HL-60/S4 treated with phorbol 12-myristate 13-acetate at 8.2 ng/mL for 4 days and 3 days (cell line): ENCODE results near the gene TNRC6B.
"Not testable (repeated sequence)": the region's sequence is repeated elsewhere in the genome, so short reads cannot be mapped to it uniquely, and the experiment has no call there.

Source experiments
- in situ Hi-C: fragments of 300-500 bp; cut with MboI; formaldehyde crosslinking; loops from 2 replicates; pipeline ENCODE4 v1.15.0; 2022; ENCODE audit warnings: low sequenced_read_pairs

The TNRC6B gene

DNA sequence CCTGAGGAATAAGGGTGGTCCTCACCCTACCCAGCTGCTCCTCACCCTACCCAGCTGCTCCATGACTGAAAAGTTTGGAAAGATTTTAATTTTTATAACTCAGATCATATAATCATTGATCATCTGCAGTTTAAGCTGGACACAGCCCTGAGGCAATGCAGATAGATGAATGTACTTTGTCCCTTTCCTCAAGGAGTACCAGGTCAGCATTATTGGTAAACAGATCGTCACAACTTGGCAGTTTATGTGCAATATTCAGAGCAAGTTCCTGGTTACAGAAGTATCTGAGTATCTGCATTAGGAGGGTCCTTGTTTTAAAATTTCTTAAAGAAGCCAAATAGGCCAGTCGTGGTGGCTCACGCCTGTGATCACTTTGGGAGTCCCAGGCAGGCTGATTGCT lies 3.6 kb downstream of the TNRC6B start:
- in situ Hi-C loops: no loop called here

DNA sequence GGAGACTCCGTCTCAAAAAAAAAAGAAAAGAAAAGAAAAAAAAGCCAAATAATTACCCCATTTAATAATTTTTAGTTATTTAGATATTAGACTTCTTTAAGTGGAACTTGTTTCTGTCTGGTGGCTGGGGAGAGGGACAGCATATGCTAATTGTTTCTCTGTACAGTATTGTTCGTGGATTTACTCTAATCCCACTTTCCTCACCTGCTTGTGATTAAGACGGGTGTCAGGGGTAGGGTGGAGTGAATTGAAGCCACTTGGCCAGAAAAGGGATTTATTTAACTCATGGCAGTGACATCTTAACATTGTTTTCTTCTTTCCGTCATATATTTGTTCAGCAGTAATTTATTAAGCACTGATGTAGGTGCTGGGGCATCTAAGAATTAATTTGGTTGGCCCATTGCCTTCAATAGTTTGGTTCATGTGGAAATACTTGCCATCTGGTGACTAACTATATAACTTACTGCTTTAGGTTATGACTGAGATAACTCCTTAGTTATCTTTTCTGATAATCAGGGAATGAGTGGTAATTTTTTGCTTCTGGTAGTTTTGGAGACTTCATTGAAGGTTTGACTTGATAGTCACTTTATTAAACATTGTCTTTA lies 4.6 kb downstream of the TNRC6B start:
- in situ Hi-C loops: no loop called here

DNA sequence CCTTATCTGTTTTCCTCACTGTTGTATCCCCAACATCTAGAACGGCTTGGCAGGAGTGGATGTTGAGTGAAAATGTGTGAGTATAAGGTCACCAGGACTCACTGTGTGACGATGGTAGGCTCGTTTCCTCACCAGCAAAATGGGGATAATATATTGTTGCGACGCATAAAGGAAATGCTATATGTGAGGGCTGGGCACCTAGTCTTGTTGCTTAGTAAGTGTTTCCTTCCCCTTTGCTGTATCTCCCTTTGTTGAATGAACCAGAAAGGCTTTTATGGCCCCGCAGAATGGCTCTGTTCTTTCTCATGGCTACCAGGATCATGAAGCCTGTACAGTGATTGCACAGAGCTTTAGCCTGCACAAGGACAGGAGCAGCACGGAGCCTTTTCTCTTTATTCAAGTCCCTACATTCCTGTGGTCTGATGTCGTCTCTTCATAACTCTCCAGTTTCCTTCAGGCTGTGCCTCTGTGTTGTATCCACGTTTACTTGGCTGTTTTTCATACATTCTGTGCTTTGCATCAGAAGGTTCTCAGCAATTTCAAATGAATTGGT lies 5.4 kb downstream of the TNRC6B start:
- in situ Hi-C loops: no loop called here

DNA sequence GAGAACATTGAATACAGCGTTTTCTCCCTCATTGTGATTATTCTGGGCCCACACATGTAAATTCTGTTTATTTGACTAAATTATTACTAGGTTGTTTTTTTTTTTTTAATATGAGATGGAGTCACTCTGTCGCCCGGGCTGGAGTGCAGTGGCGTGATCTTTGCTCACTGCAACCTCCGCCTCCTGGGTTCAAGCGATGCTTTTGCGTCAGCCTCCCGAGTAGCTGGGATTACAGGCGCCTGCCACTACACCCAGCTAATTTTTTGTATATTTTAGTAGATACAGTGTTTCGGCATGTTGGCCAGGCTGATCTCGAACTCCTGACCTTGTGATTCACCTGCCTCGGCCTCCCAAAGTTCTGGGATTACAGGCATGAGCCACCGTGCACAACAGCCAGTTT lies 5.9 kb downstream of the TNRC6B start:
- in situ Hi-C loops: not testable (repeated sequence)

DNA sequence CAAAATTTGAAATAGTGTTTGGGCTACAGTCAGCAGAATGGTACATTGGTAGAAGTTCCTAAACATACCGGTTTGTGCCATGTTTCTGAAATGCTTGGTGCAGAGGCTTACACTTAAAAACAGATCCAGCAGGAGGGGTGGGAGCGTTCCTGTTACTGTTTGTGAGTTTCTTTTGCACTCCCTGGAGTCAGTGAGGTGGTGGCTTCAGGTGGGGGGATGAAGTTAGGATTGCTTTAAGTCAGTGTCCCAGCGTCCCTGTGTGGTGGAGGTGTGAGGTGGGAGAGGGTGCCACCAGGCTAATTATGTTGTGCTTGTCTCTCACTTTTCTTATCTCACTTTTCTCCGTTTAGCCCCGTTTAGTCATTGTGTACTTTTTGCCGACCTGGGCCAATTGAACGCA lies 9.7 kb downstream of the TNRC6B start:
- in situ Hi-C loops: no loop called here

DNA sequence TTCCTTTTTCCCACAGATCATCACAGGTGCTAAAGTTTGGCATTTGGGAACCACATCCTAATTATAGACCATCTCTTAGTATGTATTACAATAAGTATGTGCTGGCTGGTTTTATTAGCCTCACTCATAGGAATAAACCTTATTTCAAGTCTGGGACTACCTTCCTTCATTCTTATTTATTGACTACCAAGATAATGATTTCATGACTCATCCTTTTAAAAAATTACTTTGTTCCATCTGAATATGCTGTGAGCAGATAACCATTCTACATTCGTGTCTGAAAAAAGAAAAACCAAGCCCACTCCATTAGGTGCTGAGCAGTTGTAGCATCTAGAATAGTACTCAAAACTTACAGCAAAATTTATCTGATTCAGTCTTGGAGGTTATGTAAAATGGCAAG lies 12.3 kb downstream of the TNRC6B start:
- in situ Hi-C loops: no loop called here

DNA sequence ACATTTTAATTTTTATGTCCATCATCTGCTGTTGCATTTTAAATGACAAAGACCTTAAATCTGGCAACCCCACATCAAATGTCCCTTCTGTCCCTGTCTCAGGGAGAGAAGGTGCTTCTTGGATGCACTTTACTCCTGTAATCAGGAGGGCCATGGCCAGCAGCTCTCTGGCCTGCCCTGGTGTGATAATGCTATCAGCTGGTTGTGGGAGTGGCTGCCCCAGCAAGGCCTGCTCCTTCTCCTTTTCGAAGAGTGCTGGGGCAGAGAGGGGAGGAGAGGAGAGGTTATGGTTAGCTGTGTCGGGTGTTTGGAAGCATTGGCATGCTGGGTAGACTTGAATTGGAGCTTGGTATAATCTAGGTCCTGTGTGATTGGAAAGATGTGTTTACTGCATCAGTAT lies 12.8 kb downstream of the TNRC6B start:
- in situ Hi-C loops: no loop called here

DNA sequence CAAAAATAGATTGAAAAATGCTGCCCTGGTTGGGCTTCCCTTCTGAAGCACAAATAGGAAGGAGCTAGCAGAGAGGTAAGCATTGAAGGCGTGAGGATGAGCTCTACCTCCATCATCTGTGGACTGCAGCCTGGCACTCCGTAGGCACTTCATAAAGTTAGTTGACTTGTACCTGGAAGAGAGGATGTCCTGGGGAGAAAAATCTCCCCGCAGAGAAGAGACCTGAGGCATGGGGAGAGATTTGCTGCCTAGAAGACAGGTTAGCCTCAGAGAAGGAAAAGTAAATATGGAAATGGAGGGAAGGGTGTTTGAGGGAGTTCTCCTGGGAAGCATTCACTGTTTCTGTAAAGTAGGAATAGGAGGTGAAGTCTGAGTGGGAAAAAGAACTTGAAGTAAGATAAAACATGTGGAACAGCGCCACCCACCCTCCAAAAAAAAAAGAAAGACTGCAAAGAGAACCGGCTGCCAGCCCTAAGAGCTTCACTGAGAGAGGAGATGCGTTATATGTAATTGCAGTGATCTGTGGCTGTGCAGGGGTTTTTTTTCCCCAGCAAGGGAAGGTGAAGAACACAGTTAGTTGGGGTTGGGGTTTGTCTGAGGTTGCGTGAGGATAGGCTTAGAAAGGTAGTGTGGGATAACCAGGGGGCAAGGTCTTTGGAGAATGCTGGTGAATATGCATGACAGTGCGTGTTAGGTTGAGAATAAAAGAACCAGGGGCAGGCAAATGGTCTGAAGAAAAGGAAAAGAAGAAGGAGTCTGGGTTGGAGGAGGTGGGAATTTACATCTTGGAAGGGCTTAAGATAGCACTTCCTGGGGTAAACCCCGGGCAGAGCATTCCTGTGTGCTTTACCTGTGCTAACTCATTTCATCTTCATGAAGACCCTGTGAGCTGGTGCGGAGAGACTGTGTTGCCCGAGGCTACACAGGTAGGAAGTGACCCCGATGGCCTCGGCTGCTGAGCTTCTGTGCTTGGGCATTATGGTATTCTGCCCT lies 16.0 kb downstream of the TNRC6B start:
- in situ Hi-C loops: no loop called here

DNA sequence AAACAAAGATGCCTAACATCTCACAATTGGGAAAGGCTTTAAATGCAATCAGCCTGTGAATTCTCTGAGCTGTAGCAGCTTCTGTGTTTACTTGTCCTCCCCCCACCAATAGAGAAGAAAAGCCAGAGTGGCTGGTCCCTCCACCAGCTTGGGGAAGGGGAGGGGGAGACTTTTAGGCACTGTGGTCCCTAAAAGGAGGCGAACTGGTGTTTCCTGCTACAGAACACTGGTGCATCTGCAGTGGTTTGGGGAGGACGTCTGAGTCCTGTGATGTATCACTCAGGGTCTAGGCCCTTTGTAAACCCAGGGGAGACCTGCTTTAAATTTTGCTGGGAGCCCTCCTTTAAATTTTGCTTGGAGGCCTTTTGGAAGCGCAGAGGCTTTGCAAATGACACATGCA lies 16.9 kb downstream of the TNRC6B start:
- in situ Hi-C loops: no loop called here

DNA sequence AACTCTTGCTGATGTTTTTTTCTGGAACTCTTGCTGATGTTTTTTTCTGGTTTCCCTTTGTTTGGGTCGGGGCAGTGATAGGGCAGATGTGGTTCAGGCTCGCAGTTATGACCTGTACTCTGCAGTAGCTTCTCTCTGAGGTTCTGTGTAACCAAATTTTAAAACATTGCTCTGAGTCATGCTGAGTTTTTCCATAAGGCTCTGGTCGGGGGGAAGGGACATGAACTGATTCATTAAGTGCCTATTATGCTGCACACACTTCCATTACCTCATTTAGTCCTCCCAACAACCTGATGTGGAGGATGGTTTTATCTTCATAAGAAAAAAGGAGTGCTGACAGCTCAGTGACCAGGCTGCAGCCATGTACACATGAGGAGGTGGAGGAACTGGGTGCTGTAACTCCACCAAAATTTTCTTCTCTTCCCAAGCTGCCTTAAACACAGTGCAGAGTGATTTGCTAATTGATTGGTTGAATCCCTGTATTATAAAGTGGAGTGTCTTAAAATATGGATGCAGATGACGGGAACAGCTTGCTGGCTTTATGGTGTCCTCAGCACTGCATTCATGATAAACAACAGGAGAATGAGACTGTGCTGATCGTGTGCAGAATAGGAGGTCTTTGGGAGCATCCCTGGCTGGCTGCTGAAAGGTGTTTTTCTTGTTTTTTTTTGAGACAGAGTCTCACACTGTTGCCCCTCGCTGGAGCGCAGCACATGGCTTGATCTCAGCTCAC lies 19.1 kb downstream of the TNRC6B start:
- in situ Hi-C loops: no loop called here

DNA sequence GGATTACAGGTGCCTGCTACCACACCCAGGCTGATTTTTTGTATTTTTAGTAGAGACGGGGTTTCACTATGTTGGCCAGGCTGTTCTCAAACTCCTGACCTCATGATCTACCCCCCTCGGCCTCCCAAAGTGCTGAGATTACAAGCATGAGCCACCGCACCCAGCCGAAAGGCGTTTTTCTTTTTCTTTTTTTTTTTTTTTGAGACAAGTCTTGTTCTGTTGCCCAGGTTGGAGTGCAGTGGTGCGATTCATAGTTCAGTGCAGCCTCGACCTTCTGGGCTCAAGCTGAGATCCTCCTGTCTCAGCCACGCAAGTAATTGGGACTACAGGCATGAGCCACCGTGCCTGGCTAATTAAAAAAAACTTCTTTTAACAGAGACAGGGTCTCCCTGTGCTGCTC lies 19.7 kb downstream of the TNRC6B start:
- in situ Hi-C loops: not testable (repeated sequence)

DNA sequence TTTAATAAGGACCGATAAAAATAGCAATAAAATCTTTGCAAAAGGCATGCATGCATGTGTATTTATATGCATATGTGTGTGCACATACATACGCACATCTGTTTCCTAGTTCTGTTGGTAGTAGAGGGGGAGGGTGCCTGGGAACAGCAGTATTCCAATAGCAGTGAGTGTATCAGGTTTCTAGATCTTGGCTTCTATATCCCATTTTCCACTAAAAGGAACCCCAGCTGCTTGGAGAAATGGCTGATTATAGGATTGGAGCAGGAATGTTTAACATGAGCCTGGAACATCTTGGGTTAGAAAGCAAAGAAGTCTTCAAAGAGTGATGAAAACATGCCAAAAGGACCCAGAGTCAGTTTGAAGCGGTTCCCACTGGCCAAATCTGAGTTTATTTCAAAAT lies 21.0 kb downstream of the TNRC6B start:
- in situ Hi-C loops: no loop called here

DNA sequence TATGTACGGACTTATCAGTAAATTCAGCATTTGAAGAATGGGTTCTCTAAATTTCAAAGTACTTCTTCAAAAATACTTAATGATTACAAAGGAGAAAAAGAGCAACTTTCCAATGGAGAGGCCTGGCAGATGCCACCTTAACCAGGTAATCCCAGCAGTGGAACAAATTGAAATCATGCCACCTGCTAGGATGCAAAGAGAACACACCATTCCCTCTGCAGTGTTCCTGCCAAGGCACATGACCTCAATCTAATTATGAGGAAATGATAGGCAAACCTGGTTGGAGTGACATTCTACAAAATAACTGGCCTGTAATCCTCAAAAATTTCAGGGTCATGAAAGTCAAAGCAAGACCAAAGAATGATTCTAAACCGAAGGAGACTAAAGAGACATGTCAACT lies 21.5 kb downstream of the TNRC6B start:
- in situ Hi-C loops: no loop called here

DNA sequence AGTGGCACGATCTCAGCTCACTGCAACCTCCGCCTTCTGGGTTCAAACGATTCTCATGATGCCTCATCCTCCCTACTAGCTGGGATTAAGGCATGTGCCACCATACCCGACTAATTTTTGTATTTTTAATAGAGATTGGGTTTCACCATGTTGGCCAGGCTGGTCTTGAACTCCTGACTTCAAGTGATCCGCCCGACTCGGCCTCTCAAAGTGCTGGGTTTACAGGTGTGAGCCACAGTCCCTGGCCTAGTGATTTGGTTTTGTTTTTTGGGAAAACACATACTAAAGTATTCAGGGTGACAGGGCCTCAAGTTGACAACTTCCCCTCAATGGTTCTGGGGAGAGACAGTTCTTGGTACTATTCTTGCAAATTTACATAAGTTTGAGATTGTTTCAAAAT lies 22.1 kb downstream of the TNRC6B start:
- in situ Hi-C loops: no loop called here

DNA sequence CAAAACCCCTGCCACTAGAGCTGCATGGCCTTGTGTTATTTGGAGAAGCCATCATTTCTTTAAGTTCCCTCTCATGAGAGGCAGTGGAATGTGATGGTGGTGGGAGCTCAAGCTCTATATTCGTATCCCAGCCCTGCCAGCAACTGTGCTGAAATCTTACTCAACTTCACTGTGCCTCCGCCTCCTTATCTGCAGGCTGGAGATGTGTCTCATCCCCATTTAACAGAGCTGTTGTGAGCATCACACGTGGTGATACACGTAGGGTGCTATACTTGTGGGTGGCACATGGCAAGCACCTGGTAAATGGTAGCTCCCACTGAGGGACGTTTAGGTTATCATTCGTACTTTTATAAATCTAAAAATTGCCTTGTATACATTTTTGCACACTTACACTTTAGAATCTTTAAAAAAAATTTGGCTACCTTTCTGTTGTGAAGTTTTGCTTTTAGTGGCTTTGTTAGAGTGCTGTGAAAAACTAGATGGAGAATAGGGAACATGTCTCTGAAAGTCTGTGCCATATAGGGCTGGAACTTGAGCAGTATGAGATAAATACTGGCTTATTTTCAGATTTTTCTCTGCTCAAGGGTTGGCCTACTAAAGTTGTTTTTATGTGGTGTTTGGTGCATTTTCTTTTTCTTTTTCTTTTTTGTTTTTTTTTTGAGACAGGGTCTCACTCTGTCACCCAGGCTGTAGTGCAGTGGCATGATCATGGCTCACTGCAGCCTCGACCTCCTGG lies 23.2 kb downstream of the TNRC6B start:
- in situ Hi-C loops: no loop called here

DNA sequence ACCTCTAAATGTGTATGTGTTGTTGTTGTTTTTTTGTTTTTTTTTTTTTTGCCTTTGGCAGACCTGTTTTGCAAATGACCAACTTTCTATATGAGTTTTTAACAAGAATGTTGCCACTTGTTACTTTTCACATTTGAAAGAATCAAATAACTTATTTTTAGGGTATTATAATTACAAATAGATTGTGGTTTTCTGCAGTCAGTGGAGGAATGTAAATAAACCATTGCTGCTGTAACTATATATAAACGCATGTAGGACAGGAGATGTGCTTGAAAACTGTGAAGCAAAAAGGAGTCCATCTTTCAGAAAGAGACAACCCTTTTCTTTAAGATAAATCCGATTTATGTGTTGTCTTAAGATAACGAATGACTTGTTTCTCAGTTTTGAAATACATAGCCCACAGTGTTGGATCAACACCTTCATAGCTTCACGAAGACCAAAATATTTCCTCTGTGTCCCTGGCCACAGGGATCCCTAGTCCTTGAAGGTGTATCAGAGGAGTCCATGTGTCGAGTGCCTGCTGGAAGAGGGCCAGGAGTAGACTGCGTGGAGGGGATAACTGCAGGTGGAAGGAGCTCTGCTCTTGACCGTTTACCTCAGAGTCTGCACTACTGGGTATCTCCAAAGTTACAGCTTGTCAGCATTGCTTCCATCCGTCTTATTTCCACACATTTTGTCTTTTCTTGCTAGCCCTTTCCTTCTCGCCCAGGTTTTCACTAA lies 24.7 kb downstream of the TNRC6B start:
- in situ Hi-C loops: no loop called here

DNA sequence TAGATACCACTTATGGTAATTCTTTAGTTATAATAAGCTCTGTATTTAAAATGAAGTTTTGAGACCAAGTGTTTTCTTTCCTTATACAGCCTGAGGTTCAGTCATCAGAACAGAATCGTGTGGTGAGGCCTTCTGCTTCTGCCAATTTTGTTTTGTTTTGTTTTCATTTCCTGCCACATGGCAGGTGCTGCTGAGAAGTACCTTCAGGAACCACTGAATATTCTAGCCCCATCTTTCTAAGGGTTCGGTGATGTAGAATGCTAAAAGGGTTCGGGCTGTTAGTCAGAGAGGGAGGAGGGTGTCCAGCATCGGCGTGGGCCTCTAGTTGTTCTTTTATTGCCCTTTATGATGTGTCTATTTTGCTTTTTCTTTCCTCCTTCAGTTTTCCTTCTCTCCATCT lies 25.8 kb downstream of the TNRC6B start:
- in situ Hi-C loops: no loop called here

DNA sequence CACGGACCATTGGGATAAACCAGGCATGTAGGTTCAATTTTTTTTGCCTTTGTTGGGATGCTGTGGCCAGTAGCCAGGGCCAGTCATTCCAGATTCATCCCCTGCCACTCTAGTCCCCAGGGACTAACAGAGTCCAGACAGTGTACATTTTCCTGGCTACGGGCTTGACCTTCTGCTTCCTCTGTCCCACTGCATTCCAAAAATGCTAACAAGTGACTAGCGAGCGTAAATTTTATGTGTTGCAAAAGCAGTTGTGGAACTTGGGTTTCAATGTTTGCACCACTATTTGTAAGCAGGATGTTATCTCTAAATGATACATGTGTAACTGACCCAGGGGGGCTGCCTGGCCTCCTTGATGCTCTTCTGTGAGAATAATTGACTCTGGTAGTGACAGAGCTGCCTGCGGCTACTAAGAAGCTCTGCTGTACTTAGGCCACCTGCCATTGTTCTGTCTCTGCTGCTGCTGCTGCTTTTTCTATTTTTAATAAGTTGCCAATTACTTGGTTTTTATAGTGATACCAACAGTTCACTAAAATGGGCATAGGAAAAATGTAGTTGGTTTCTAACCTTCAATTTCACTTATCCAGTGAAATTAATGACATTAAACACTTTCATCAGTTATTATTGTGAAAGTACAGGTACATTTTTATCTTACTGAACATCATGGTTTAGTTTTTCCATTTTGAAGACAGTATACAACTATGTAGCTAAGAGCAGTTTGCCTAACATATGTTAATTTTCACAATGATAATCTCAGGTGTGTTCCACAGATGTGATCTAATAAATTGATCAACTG lies 26.8 kb downstream of the TNRC6B start:
- in situ Hi-C loops: no loop called here

DNA sequence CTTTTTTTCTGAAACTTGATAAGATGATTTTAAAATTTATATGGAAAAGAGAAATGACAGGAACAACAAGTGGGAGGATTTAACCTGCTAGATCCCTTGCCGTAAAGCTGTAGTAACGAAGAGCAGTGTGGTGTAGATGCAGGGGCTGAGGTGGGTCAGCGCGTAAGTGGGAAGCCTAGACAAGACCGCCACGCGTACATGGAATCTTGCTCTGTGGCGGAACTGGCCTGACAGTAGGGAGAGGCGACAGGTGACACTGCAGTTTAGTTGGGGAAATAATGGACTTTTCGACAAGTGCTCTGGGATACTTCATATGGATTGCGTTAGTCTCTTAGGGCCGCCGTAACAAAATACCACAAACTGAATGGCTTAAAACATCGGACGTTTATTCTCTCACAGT lies 28.8 kb downstream of the TNRC6B start:
- in situ Hi-C loops: no loop called here
